GM12878 (cell line): ENCODE results near the gene PRRT1. TPM values are rescaled to one million over a fixed set of nuclear protein-coding genes. Genes with fewer than 3 reads are reported as not detected.

Experiments used
- ATAC-seq: fragments of 200-7000 bp; cut with Tn5 transposase; 3 replicates; pipeline ENCODE4 v1.9.1; 2020; ENCODE audit warnings: mild to moderate bottlenecking, moderate library complexity
- BruUV-seq: library from RNA; stranded (reverse); fragments of 400-500 nt; replicated peaks from 2 replicates; lab custom pipeline; 2021; lab: Mats Ljungman, UMichigan
- CTCF ChIA-PET: fragments of 300-600 bp; sonication (Branson Sonifier 250); formaldehyde crosslinking; extraction: SDS; loops from one replicate; lab custom pipeline; 2021; ENCODE audit warnings: inconsistent platforms; lab: Yijun Ruan, JAX
- POLR2A ChIA-PET: fragments of 350-600 bp; formaldehyde crosslinking; extraction: SDS; loops from one replicate; lab custom pipeline; 2021; ENCODE audit warnings: inconsistent platforms; lab: Charles Lee
- RAD21 ChIA-PET: fragments of 300-600 bp; sonication (Branson Sonifier 250); formaldehyde crosslinking; loops from one replicate; lab custom pipeline; 2023; ENCODE audit warnings: antibody characterized with exemption; ENCODE audit not compliant: unreplicated experiment; lab: Charles Lee
- SMC1A ChIA-PET: fragments of 300-600 bp; sonication (Branson Sonifier 250); formaldehyde crosslinking; loops from one replicate; lab custom pipeline; 2023; ENCODE audit not compliant: unreplicated experiment, uncharacterized antibody; lab: Charles Lee
- DNase-seq: peaks from one replicate; pipeline ENCODE4 v3.0.0-alpha.2; 2011; ENCODE audit warnings: low read depth, low spot score
- FAIRE-seq: peaks from 3 replicates; lab custom pipeline; 2011; peaks lifted over from hg19 to GRCh38; lab: Jason Lieb, UNC
- H2AFZ ChIP-seq: 2 replicates; pipeline ENCODE4 v1.6.0; 2011; ENCODE audit warnings: low read depth, low read length, control low read depth; ENCODE audit not compliant: control insufficient read depth
- H3K27ac ChIP-seq: 2 replicates; pipeline ENCODE4 v1.5.1; 2011; ENCODE audit warnings: control low read depth; ENCODE audit not compliant: control insufficient read depth, insufficient read depth
- H3K27me3 ChIP-seq, 2 experiments: replicated peaks in 1 of 2; 2 replicates each; pipeline versions ENCODE4 v1.6.0 to v1.6.1; 2011; ENCODE audit warnings: low read length in 1 of 2; ENCODE audit not compliant: control insufficient read depth in 2 of 2, insufficient read depth in 2 of 2
- H3K36me3 ChIP-seq, 2 experiments: 2 replicates each; pipeline ENCODE4 v1.5.1; 2011; ENCODE audit warnings: low read length in 1 of 2; ENCODE audit not compliant: control insufficient read depth in 2 of 2, insufficient read depth in 2 of 2
- H3K4me1 ChIP-seq: 2 replicates; pipeline ENCODE4 v1.6.1; 2011; ENCODE audit warnings: mild to moderate bottlenecking, low read length, moderate library complexity, mixed read lengths; ENCODE audit not compliant: control insufficient read depth, insufficient read depth
- H3K4me2 ChIP-seq: 2 replicates; pipeline ENCODE4 v1.6.0; 2011; ENCODE audit warnings: control low read depth; ENCODE audit not compliant: control insufficient read depth, insufficient read depth
- H3K4me3 ChIP-seq: fragments of 200-600 bp; sonication (generic); 2 replicates; pipeline ENCODE4 v1.5.1; 2016
- H3K79me2 ChIP-seq: 2 replicates; pipeline ENCODE4 v1.6.0; 2011; ENCODE audit warnings: low read length; ENCODE audit not compliant: control insufficient read depth, insufficient read depth
- H3K9ac ChIP-seq: 2 replicates; pipeline ENCODE4 v1.8.0; 2011; ENCODE audit warnings: low read length, control low read depth, mixed read lengths; ENCODE audit not compliant: control insufficient read depth, insufficient read depth
- H3K9me3 ChIP-seq: replicated peaks from 3 replicates; pipeline ENCODE4 v1.5.1; 2011; ENCODE audit warnings: mild to moderate bottlenecking, low read length; ENCODE audit not compliant: control insufficient read depth, insufficient read depth
- H4K20me1 ChIP-seq: 2 replicates; pipeline ENCODE4 v1.6.0; 2011; ENCODE audit not compliant: control insufficient read depth, insufficient read depth
- BMI1 ChIP-seq: fragments of 450-650 bp; IDR thresholded peaks from 2 replicates; pipeline ENCODE4 v1.6.1; 2016; ENCODE audit warnings: mild to moderate bottlenecking, moderate library complexity, borderline replicate concordance
- ESRRA ChIP-seq: IDR thresholded peaks from 2 replicates; pipeline ENCODE4 v1.6.1; 2012; ENCODE audit warnings: mild to moderate bottlenecking, low read length, improper control_type of control experiment
- ETV6 ChIP-seq, 2 experiments: fragments of 450-650 bp in 1 of 2; IDR thresholded peaks in 1 of 2; conservative IDR thresholded peaks in 1 of 2; 2 replicates each; pipeline ENCODE4 v1.6.1; 2014; ENCODE audit warnings: antibody characterized with exemption in 1 of 2, borderline replicate concordance in 1 of 2, low read depth in 1 of 2, mild to moderate bottlenecking in 1 of 2, moderate library complexity in 1 of 2
- NFXL1 ChIP-seq: fragments of 450-650 bp; IDR thresholded peaks from 2 replicates; pipeline ENCODE4 v1.6.1; 2017; ENCODE audit warnings: antibody characterized with exemption, mild to moderate bottlenecking, borderline replicate concordance
- NR2C2 ChIP-seq: IDR thresholded peaks from 2 replicates; pipeline ENCODE4 v1.6.1; 2011; ENCODE audit warnings: borderline replicate concordance, low read depth; ENCODE audit not compliant: control insufficient read depth, insufficient read length
- RAD51 ChIP-seq: fragments of 450-650 bp; IDR thresholded peaks from 2 replicates; pipeline ENCODE4 v1.6.1; 2016; ENCODE audit warnings: moderate library complexity, mild to moderate bottlenecking, inconsistent platforms
- RELA ChIP-seq: fragments of 450-650 bp; IDR thresholded peaks from 2 replicates; pipeline ENCODE4 v1.8.0; 2014; ENCODE audit warnings: borderline replicate concordance; ENCODE audit not compliant: partially characterized antibody
- RFX5 ChIP-seq: IDR thresholded peaks from 2 replicates; pipeline ENCODE4 v1.6.1; 2011; ENCODE audit warnings: low read depth, low read length, improper control_type of control experiment
- RUNX3 ChIP-seq: IDR thresholded peaks from 2 replicates; pipeline ENCODE4 v1.6.1; 2012; ENCODE audit warnings: low read length, inconsistent platforms
- SIX5 ChIP-seq: IDR thresholded peaks from 2 replicates; pipeline ENCODE4 v1.6.1; 2011; ENCODE audit warnings: mild to moderate bottlenecking, low read depth, low read length, moderate library complexity; ENCODE audit not compliant: severe bottlenecking
- SMAD1 ChIP-seq: fragments of 450-650 bp; IDR thresholded peaks from 2 replicates; pipeline ENCODE4 v1.6.1; 2018; ENCODE audit warnings: mild to moderate bottlenecking, low read depth; ENCODE audit not compliant: partially characterized antibody
- SPI1 ChIP-seq: IDR thresholded peaks from 2 replicates; pipeline ENCODE4 v1.6.1; 2011; ENCODE audit warnings: low read depth, mild to moderate bottlenecking, low read length, moderate library complexity, borderline replicate concordance; ENCODE audit not compliant: insufficient read depth
- STAT1 ChIP-seq: fragments of 450-650 bp; conservative IDR thresholded peaks from 2 replicates; pipeline ENCODE4 v1.6.1; 2014; ENCODE audit warnings: antibody characterized with exemption, mild to moderate bottlenecking
- WGBS: methylation state at CpG from one replicate; pipeline ENCODE4 v1.1.6; 2016; ENCODE audit warnings: low lambda C conversion rate; ENCODE audit not compliant: insufficient replicate concordance, insufficient coverage; ENCODE audit errors: missing lambda C conversion rate; 5-methylcytosine and 5-hydroxymethylcytosine counted together
- in situ Hi-C: fragments of 300-500 bp; cut with MboI; formaldehyde crosslinking; loops from 9 replicates; pipeline ENCODE4 v1.14.3; 2018; ENCODE audit warnings: mixed read lengths
- intact Hi-C: fragments of 100-400 bp; cut with micrococcal nuclease; formaldehyde crosslinking; loops from one replicate; pipeline ENCODE4 v1.14.2; 2022; ENCODE audit not compliant: unreplicated experiment
- polyA plus RNA-seq, 11 experiments: library from polyadenylated mRNA; depleted of rRNA in 4 of 11; unstranded in 6 of 11; stranded (reverse) in 5 of 11; fragments of >200 nt; fragmentation: Nextera tagmentation in 4 of 11; fragmentation: Illumina TruSeq in 1 of 11; extraction: Ambion mirVana in 4 of 11; extraction: Trizol in 1 of 11; gene quantifications; 1 replicate in 1 of 11; 2 replicates in 10 of 11; pipeline versions ENCODE4 v1.2.1 to v1.2.3, GENCODE V29; 2011 to 2016; ENCODE audit warnings: inconsistent platforms in 2 of 11, missing spikeins in 2 of 11, low read depth in 1 of 11
- total RNA-seq, 4 experiments: library from RNA; depleted of rRNA in 3 of 4; stranded (reverse); fragments of >200 nt in 3 of 4; fragmentation: Illumina TruSeq in 1 of 4; extraction: Trizol in 1 of 4; gene quantifications; 2 replicates each; pipeline versions ENCODE4 v1.2.1 to v1.2.3, GENCODE V29; 2013 to 2021
- TF ChIP-seq, protein P1 (sequence below): IDR thresholded peaks from 2 replicates; pipeline ENCODE4 v1.6.1; 2012; ENCODE audit warnings: low read length, inconsistent platforms
- TF ChIP-seq, protein P2 (sequence below): fragments of 450-650 bp; IDR thresholded peaks from 2 replicates; pipeline ENCODE4 v1.6.1; 2018; ENCODE audit warnings: mild to moderate bottlenecking, low read depth, moderate library complexity; ENCODE audit not compliant: partially characterized antibody
- TF ChIP-seq, protein P3 (sequence below): IDR thresholded peaks from 2 replicates; pipeline ENCODE4 v1.6.1; 2011; ENCODE audit warnings: low read depth, mild to moderate bottlenecking, low read length, moderate library complexity, borderline replicate concordance; ENCODE audit errors: extremely low read depth
- TF ChIP-seq, protein P4 (sequence below): IDR thresholded peaks from 2 replicates; pipeline ENCODE4 v1.6.1; 2011; ENCODE audit warnings: low read depth, low read length, improper control_type of control experiment, borderline replicate concordance

PRRT1 gene
- total and polyA plus RNA-seq, 10 of the 15 experiments (the other 5 are each of a cell fraction or from before 2014, with no cell fraction given), result 0.04 to 0.15 (median 0.10) TPM; not detected in 6

DNA sequence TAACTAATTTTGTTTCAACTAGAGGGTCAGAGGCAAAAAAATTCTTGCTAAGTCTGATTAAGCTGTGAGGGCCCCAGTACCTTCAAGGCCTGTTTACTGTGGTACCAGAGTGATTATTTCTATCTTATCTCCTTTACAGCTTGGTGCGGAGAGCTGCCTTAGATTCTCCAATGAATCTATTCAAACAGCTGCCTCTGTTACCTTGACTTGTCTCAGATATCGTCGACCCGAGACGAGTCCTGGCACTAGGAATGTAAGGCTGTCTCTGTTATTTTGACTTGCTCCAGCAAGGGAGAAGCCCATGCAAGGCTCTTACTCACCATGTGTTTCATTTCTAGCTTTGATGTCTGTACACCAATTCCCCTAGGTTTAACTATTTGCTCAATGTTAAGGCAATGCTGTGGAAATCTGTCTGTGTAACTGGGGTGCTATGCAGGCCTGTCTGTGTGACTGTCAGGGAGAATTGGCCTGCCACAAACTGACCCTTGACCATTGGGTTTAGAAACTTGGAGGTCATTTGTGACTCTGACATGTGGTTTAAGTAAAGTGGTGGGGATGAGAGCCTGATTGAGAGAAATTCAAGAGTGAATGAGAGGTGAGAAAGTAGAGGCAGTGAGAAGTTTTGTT lies 11.2 kb downstream of the PRRT1 start:
- ChIA-PET RAD21 (no interaction called here), POLR2A (interaction anchor here (0.7 kb wide), 1 partner anchor 53 kb away, joined by 5 read pairs; no protein-coding TSS in a partner anchor), SMC1A (no interaction called here), CTCF (no interaction called here)
- Histone ChIP-seq H3K9ac (no peak overlapping the region), H3K36me3 (no peaks in the 10 kb centered on the region), H3K4me2 (no peak overlapping the region), H2AFZ (no peak overlapping the region), H3K27me3 (no peaks in the 10 kb centered on the region; a peak in 1 of 4 replicates), H3K4me3 (no peak overlapping the region), H3K9me3 (no peaks in the 10 kb centered on the region), H4K20me1 (no peaks in the 10 kb centered on the region), H3K79me2 (no peaks in the 10 kb centered on the region), H3K4me1 (no peaks in the 10 kb centered on the region), H3K27ac (no peak overlapping the region)
- no TSS peak for BruUV-seq
- in situ Hi-C loops, result no loop called here
- ATAC-seq, result no peak
- no peak for FAIRE-seq
- DNase-seq, result no peak
- 52% methylated on average over 5 of the region's 5 CpGs for WGBS
- TF ChIP-seq, protein P1, sequence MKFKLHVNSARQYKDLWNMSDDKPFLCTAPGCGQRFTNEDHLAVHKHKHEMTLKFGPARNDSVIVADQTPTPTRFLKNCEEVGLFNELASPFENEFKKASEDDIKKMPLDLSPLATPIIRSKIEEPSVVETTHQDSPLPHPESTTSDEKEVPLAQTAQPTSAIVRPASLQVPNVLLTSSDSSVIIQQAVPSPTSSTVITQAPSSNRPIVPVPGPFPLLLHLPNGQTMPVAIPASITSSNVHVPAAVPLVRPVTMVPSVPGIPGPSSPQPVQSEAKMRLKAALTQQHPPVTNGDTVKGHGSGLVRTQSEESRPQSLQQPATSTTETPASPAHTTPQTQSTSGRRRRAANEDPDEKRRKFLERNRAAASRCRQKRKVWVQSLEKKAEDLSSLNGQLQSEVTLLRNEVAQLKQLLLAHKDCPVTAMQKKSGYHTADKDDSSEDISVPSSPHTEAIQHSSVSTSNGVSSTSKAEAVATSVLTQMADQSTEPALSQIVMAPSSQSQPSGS, result no peak
- TF ChIP-seq, protein P2, sequence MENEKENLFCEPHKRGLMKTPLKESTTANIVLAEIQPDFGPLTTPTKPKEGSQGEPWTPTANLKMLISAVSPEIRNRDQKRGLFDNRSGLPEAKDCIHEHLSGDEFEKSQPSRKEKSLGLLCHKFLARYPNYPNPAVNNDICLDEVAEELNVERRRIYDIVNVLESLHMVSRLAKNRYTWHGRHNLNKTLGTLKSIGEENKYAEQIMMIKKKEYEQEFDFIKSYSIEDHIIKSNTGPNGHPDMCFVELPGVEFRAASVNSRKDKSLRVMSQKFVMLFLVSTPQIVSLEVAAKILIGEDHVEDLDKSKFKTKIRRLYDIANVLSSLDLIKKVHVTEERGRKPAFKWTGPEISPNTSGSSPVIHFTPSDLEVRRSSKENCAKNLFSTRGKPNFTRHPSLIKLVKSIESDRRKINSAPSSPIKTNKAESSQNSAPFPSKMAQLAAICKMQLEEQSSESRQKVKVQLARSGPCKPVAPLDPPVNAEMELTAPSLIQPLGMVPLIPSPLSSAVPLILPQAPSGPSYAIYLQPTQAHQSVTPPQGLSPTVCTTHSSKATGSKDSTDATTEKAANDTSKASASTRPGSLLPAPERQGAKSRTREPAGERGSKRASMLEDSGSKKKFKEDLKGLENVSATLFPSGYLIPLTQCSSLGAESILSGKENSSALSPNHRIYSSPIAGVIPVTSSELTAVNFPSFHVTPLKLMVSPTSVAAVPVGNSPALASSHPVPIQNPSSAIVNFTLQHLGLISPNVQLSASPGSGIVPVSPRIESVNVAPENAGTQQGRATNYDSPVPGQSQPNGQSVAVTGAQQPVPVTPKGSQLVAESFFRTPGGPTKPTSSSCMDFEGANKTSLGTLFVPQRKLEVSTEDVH, result no peak
- TF ChIP-seq SPI1, result no peak
- TF ChIP-seq, protein P3, sequence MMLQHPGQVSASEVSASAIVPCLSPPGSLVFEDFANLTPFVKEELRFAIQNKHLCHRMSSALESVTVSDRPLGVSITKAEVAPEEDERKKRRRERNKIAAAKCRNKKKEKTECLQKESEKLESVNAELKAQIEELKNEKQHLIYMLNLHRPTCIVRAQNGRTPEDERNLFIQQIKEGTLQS, result no peak
- no peak for TF ChIP-seq RUNX3
- no peak for TF ChIP-seq STAT1
- TF ChIP-seq RAD51, result no peak
- no peak for TF ChIP-seq SMAD1
- TF ChIP-seq NFXL1, result no peak
- TF ChIP-seq ETV6 (conservative IDR thresholded peaks at IDR 0.05 in 1 of 2, IDR thresholded peaks at IDR 0.05 in 1 of 2; ENCODE audit: borderline replicate concordance in 1 of 2, low read depth in 1 of 2), result no peak
- no peak for TF ChIP-seq NR2C2
- TF ChIP-seq BMI1, result no peak
- TF ChIP-seq ESRRA, result no peak
- TF ChIP-seq, protein P4, sequence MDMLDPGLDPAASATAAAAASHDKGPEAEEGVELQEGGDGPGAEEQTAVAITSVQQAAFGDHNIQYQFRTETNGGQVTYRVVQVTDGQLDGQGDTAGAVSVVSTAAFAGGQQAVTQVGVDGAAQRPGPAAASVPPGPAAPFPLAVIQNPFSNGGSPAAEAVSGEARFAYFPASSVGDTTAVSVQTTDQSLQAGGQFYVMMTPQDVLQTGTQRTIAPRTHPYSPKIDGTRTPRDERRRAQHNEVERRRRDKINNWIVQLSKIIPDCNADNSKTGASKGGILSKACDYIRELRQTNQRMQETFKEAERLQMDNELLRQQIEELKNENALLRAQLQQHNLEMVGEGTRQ, result no peak
- no peak for TF ChIP-seq SIX5
- TF ChIP-seq RELA, result no peak
- no peak for TF ChIP-seq RFX5
- intact Hi-C loops, result no loop called here
